Neural cell (in vitro differentiated cells): ENCODE measurements around the gene EMC8. TPM values are rescaled to one million over a fixed set of nuclear protein-coding genes. Genes with fewer than 3 reads are reported as not detected.

Source experiments
- H2AFZ ChIP-seq: fragments of 200-600, 300-800 bp; sonication (generic), shearing (Covaris generic); 2 replicates; pipeline ENCODE4 v1.6.0; 2014; ENCODE audit warnings: low read depth, mild to moderate bottlenecking, antibody characterized with exemption, low read length, moderate library complexity
- H3F3A ChIP-seq: fragments of 200-600 bp; shearing (Covaris generic); 2 replicates; pipeline ENCODE4 v1.6.1; 2016; ENCODE audit warnings: mild to moderate bottlenecking, moderate library complexity, mixed read lengths, antibody characterized with exemption, low read length; ENCODE audit not compliant: insufficient read depth, poor library complexity, severe bottlenecking
- H3K27ac ChIP-seq: fragments of 200-600, 300-800 bp; sonication (generic), shearing (Covaris generic); 2 replicates; pipeline ENCODE4 v1.5.1; 2014; ENCODE audit warnings: mild to moderate bottlenecking, low read length, moderate library complexity
- H3K27me3 ChIP-seq: fragments of 300-800, 200-600 bp; sonication (generic), shearing (Covaris generic); 2 replicates; pipeline ENCODE4 v1.6.0; 2014; ENCODE audit warnings: mild to moderate bottlenecking, low read depth, low read length, moderate library complexity; ENCODE audit not compliant: insufficient read depth
- H3K36me3 ChIP-seq: fragments of 300-800, 200-600 bp; sonication (generic), shearing (Covaris generic); 2 replicates; pipeline ENCODE4 v1.5.1; 2014; ENCODE audit warnings: mild to moderate bottlenecking, antibody characterized with exemption, low read length, moderate library complexity; ENCODE audit not compliant: insufficient read depth
- H3K4me2 ChIP-seq: fragments of 300-800, 200-600 bp; sonication (generic), shearing (Covaris generic); 2 replicates; pipeline ENCODE4 v1.6.0; 2014; ENCODE audit warnings: mild to moderate bottlenecking, low read length
- H3K4me3 ChIP-seq: fragments of 300-800, 200-600 bp; sonication (generic), shearing (Covaris generic); 2 replicates; pipeline ENCODE4 v1.5.1; 2014; ENCODE audit warnings: mild to moderate bottlenecking, low read length, moderate library complexity
- H3K79me2 ChIP-seq: fragments of 200-600 bp; shearing (Covaris generic); replicated peaks from 2 replicates; pipeline ENCODE4 v1.6.0; 2014; ENCODE audit warnings: mild to moderate bottlenecking, low read length, moderate library complexity; ENCODE audit not compliant: insufficient read depth
- H3K9ac ChIP-seq: fragments of 300-800, 200-600 bp; sonication (generic), shearing (Covaris generic); 2 replicates; pipeline ENCODE4 v1.6.1; 2016; ENCODE audit warnings: mild to moderate bottlenecking, low read length, mixed read lengths
- H3K9me2 ChIP-seq: fragments of 200-600 bp; shearing (Covaris generic); 2 replicates; pipeline ENCODE4 v1.6.1; 2016; ENCODE audit warnings: mild to moderate bottlenecking, low read length, mixed read lengths; ENCODE audit not compliant: insufficient read depth
- H3K9me3 ChIP-seq: fragments of 200-600, 300-800 bp; sonication (generic), shearing (Covaris generic); 2 replicates; pipeline ENCODE4 v1.6.1; 2016; ENCODE audit warnings: mild to moderate bottlenecking, mixed run types, low read length, moderate library complexity, mixed read lengths
- H4K20me1 ChIP-seq: fragments of 200-600 bp; shearing (Covaris generic); 2 replicates; pipeline ENCODE4 v1.6.1; 2016; ENCODE audit warnings: mild to moderate bottlenecking, mixed run types; ENCODE audit not compliant: insufficient read depth
- EP300 ChIP-seq: fragments of 450-650 bp; conservative IDR thresholded peaks from 2 replicates; pipeline ENCODE4 v1.6.1; 2014; ENCODE audit warnings: antibody characterized with exemption, mild to moderate bottlenecking, moderate library complexity; ENCODE audit not compliant: poor library complexity, severe bottlenecking
- EZH2 ChIP-seq: fragments of 200-600, 300-800 bp; shearing (Covaris generic), sonication (generic); IDR thresholded peaks from 2 replicates; pipeline ENCODE4 v1.6.1; 2014; ENCODE audit warnings: antibody characterized with exemption, low read length, borderline replicate concordance, mild to moderate bottlenecking; ENCODE audit not compliant: insufficient read depth, poor library complexity, severe bottlenecking
- MXI1 ChIP-seq: fragments of 450-650 bp; conservative IDR thresholded peaks from 2 replicates; pipeline ENCODE4 v1.6.1; 2014; ENCODE audit warnings: antibody characterized with exemption, mild to moderate bottlenecking; ENCODE audit not compliant: poor library complexity, severe bottlenecking
- POLR2AphosphoS5 ChIP-seq: IDR thresholded peaks from 2 replicates; pipeline ENCODE4 v1.6.1; 2012
- RAD21 ChIP-seq: fragments of 450-650 bp; conservative IDR thresholded peaks from 2 replicates; pipeline ENCODE4 v1.6.1; 2014; ENCODE audit warnings: antibody characterized with exemption, mild to moderate bottlenecking, moderate library complexity
- REST ChIP-seq: IDR thresholded peaks from 2 replicates; pipeline ENCODE4 v1.6.1; 2012; ENCODE audit warnings: borderline replicate concordance
- SMC3 ChIP-seq: fragments of 450-650 bp; conservative IDR thresholded peaks from 2 replicates; pipeline ENCODE4 v1.6.1; 2014; ENCODE audit warnings: antibody characterized with exemption, mild to moderate bottlenecking, moderate library complexity; ENCODE audit not compliant: poor library complexity
- TAF1 ChIP-seq: IDR thresholded peaks from 2 replicates; pipeline ENCODE4 v1.6.1; 2012; ENCODE audit warnings: low read depth
- polyA plus RNA-seq: library from polyadenylated mRNA; depleted of rRNA; stranded (reverse); fragments of >200 nt; gene quantifications from 2 replicates; pipeline ENCODE4 v1.2.3, GENCODE V29; 2014
- TF ChIP-seq, protein P1 (sequence below): fragments of 450-650 bp; IDR thresholded peaks from 2 replicates; pipeline ENCODE4 v1.5.1; 2014; ENCODE audit warnings: antibody characterized with exemption, mild to moderate bottlenecking, moderate library complexity; ENCODE audit not compliant: poor library complexity, severe bottlenecking

Gene EMC8
- polyA plus RNA-seq, 1 donor from 2014 or later: 38.9 TPM

DNA sequence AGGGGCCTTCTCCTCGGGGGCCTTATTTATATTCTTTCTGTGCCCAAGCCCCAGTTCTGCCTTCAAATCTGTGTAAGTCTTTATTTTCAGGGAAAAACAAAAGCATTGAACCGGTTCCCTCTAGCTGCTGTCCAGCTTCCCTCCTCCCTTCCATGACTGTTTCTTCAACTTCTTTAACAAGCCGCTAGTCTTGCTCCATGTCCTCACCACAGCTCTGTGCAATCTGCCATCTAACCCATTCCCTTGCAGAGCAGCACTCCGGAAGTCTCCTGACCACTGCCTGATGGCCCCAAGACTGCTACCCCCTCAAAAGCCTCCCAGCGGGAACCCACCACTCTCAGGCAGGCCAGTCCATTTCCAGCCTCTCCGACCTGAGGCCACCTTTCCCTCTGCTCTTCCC, 16.9 kb downstream of the EMC8 start:
- no peaks in the 10 kb centered on the region for H3K36me3 ChIP-seq
- no peak for TF ChIP-seq REST
- no peak for TF ChIP-seq EZH2
- no peak for TF ChIP-seq MXI1
- no peak for TF ChIP-seq RAD21
- TF ChIP-seq EP300: no peak
- no peak for TF ChIP-seq TAF1
- TF ChIP-seq POLR2AphosphoS5: no peak
- TF ChIP-seq, protein P1, sequence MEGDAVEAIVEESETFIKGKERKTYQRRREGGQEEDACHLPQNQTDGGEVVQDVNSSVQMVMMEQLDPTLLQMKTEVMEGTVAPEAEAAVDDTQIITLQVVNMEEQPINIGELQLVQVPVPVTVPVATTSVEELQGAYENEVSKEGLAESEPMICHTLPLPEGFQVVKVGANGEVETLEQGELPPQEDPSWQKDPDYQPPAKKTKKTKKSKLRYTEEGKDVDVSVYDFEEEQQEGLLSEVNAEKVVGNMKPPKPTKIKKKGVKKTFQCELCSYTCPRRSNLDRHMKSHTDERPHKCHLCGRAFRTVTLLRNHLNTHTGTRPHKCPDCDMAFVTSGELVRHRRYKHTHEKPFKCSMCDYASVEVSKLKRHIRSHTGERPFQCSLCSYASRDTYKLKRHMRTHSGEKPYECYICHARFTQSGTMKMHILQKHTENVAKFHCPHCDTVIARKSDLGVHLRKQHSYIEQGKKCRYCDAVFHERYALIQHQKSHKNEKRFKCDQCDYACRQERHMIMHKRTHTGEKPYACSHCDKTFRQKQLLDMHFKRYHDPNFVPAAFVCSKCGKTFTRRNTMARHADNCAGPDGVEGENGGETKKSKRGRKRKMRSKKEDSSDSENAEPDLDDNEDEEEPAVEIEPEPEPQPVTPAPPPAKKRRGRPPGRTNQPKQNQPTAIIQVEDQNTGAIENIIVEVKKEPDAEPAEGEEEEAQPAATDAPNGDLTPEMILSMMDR: no peak
- TF ChIP-seq SMC3: no peak
- no peak overlapping the region for H2AFZ ChIP-seq
- H3K27ac ChIP-seq: no peak overlapping the region
- H3K4me3 ChIP-seq: no peak overlapping the region
- no peaks in the 10 kb centered on the region for H3K79me2 ChIP-seq
- H4K20me1 ChIP-seq: no peaks in the 10 kb centered on the region
- no peak overlapping the region for H3K4me2 ChIP-seq
- H3F3A ChIP-seq: no peaks in the 10 kb centered on the region
- H3K27me3 ChIP-seq: no peaks in the 10 kb centered on the region
- H3K9me2 ChIP-seq: no peaks in the 10 kb centered on the region
- H3K9me3 ChIP-seq: no peaks in the 10 kb centered on the region
- no peak overlapping the region for H3K9ac ChIP-seq

GRCh38 chr16:85781695-85782370, 17.5 kb downstream of the EMC8 start:
- H3K36me3 ChIP-seq: no peaks in the 10 kb centered on the region
- H3K9ac ChIP-seq: no peak overlapping the region

More at GRCh38 chr16:85781695-85782370, 17.5 kb downstream of the EMC8 start:
- H4K20me1 ChIP-seq: no peaks in the 10 kb centered on the region
- H3K4me3 ChIP-seq: no peak overlapping the region
- H3K79me2 ChIP-seq: no peaks in the 10 kb centered on the region
- no peaks in the 10 kb centered on the region for H3K9me2 ChIP-seq
- no peaks in the 10 kb centered on the region for H3K27me3 ChIP-seq
- H3F3A ChIP-seq: no peaks in the 10 kb centered on the region
- no peaks in the 10 kb centered on the region for H3K9me3 ChIP-seq
- H3K4me2 ChIP-seq: no peak overlapping the region
- TF ChIP-seq POLR2AphosphoS5 (no peak), SMC3 (no peak), EZH2 (no peak), MXI1 (no peak)
- no peak overlapping the region for H2AFZ ChIP-seq
- no peak overlapping the region for H3K27ac ChIP-seq
